HepG2 (cell line): ENCODE results near the gene SEC14L1. TPM values are rescaled to one million over a fixed set of nuclear protein-coding genes. Genes with fewer than 3 reads are reported as not detected.

Source experiments
- AKAP8 ChIP-seq: sonication (generic); formaldehyde crosslinking; IDR thresholded peaks from 2 replicates; pipeline ENCODE4 v1.5.1; 2020; ENCODE audit warnings: mild to moderate bottlenecking, missing genetic modification reagents
- BCL6 ChIP-seq: IDR thresholded peaks from 2 replicates; pipeline ENCODE4 v1.6.1; 2016; ENCODE audit warnings: missing genetic modification reagents, missing compliant biosample characterization
- CEBPG ChIP-seq: IDR thresholded peaks from 2 replicates; pipeline ENCODE4 v1.6.1; 2016
- CHD4 ChIP-seq: fragments of 200-600 bp; sonication (generic); IDR thresholded peaks from 2 replicates; pipeline ENCODE4 v1.7.0; 2017; ENCODE audit warnings: mild to moderate bottlenecking, low read length, borderline replicate concordance
- EP300 ChIP-seq, 3 experiments: sonication (generic) in 1 of 3; formaldehyde crosslinking in 1 of 3; IDR thresholded peaks; 2 replicates each; pipeline versions ENCODE4 v1.5.1 to v1.6.1; 2011 to 2020; ENCODE audit warnings: low read depth in 2 of 3, low read length in 2 of 3, borderline replicate concordance in 1 of 3, improper control_type of control experiment in 1 of 3, mild to moderate bottlenecking in 1 of 3, missing genetic modification reagents in 1 of 3, moderate library complexity in 1 of 3
- FOXA3 ChIP-seq: IDR thresholded peaks from 2 replicates; pipeline ENCODE4 v1.6.1; 2016; ENCODE audit warnings: missing genetic modification reagents, missing compliant biosample characterization
- FOXC1 ChIP-seq: sonication (generic); formaldehyde crosslinking; IDR thresholded peaks from 2 replicates; pipeline ENCODE4 v1.8.0; 2022; ENCODE audit warnings: mild to moderate bottlenecking, missing genetic modification reagents, borderline replicate concordance
- GFI1 ChIP-seq: sonication (generic); formaldehyde crosslinking; IDR thresholded peaks from 2 replicates; pipeline ENCODE4 v1.5.0; 2020; ENCODE audit warnings: missing genetic modification reagents, mild to moderate bottlenecking, borderline replicate concordance
- GZF1 ChIP-seq: sonication (generic); formaldehyde crosslinking; IDR thresholded peaks from 2 replicates; pipeline ENCODE4 v1.5.1; 2020; ENCODE audit warnings: mild to moderate bottlenecking, missing genetic modification reagents
- HNF4G ChIP-seq, 2 experiments: sonication (generic) in 1 of 2; formaldehyde crosslinking in 1 of 2; IDR thresholded peaks; 2 replicates each; pipeline versions ENCODE4 v1.4.0 to v1.6.1; 2011 to 2020; ENCODE audit warnings: borderline replicate concordance in 2 of 2, low read depth in 2 of 2, mild to moderate bottlenecking in 2 of 2, low read length in 1 of 2, missing genetic modification reagents in 1 of 2, moderate library complexity in 1 of 2
- LRRFIP1 ChIP-seq: sonication (generic); formaldehyde crosslinking; conservative IDR thresholded peaks from 2 replicates; pipeline ENCODE4 v1.4.0; 2020; ENCODE audit warnings: missing genetic modification reagents
- MAFG ChIP-seq: sonication (generic); formaldehyde crosslinking; IDR thresholded peaks from 2 replicates; pipeline ENCODE4 v1.5.1; 2020; ENCODE audit warnings: mild to moderate bottlenecking, missing genetic modification reagents
- NR2F2 ChIP-seq: IDR thresholded peaks from 2 replicates; pipeline ENCODE4 v1.6.1; 2012; ENCODE audit warnings: low read depth, inconsistent platforms, borderline replicate concordance
- NR2F6 ChIP-seq, 2 experiments: IDR thresholded peaks; 2 replicates each; pipeline ENCODE4 v1.6.1; 2016; ENCODE audit warnings: antibody characterized with exemption in 1 of 2, mild to moderate bottlenecking in 1 of 2
- PHF21A ChIP-seq: sonication (generic); formaldehyde crosslinking; IDR thresholded peaks from 2 replicates; pipeline ENCODE4 v1.5.0; 2020; ENCODE audit warnings: mild to moderate bottlenecking, missing genetic modification reagents
- RARA ChIP-seq: IDR thresholded peaks from 2 replicates; pipeline ENCODE4 v1.6.1; 2016; ENCODE audit warnings: missing genetic modification reagents, missing compliant biosample characterization
- RBAK ChIP-seq: sonication (generic); formaldehyde crosslinking; IDR thresholded peaks from 2 replicates; pipeline ENCODE4 v1.5.1; 2020; ENCODE audit warnings: mild to moderate bottlenecking, missing genetic modification reagents
- RCOR2 ChIP-seq: IDR thresholded peaks from 2 replicates; pipeline ENCODE4 v1.6.1; 2016; ENCODE audit warnings: missing biosample characterization, missing genetic modification reagents
- SAP130 ChIP-seq: IDR thresholded peaks from 2 replicates; pipeline ENCODE4 v1.6.1; 2016; ENCODE audit warnings: low read depth
- SOX6 ChIP-seq, 2 experiments: fragments of 450-650 bp in 1 of 2; sonication (generic) in 1 of 2; formaldehyde crosslinking in 1 of 2; IDR thresholded peaks; 2 replicates each; pipeline versions ENCODE4 v1.4.0 to v1.6.1; 2017 to 2020; ENCODE audit warnings: antibody characterized with exemption in 1 of 2, mild to moderate bottlenecking in 1 of 2, missing genetic modification reagents in 1 of 2
- TARDBP ChIP-seq: sonication (generic); formaldehyde crosslinking; IDR thresholded peaks from 2 replicates; pipeline ENCODE4 v1.8.0; 2022; ENCODE audit warnings: mild to moderate bottlenecking, missing genetic modification reagents
- TBX2 ChIP-seq: sonication (generic); formaldehyde crosslinking; IDR thresholded peaks from 2 replicates; pipeline ENCODE4 v1.5.0; 2020; ENCODE audit warnings: missing genetic modification reagents, mild to moderate bottlenecking, borderline replicate concordance
- ZEB1 ChIP-seq: IDR thresholded peaks from 2 replicates; pipeline ENCODE4 v1.6.1; 2012; ENCODE audit warnings: mild to moderate bottlenecking, low read depth, inconsistent platforms; ENCODE audit not compliant: insufficient replicate concordance
- ZNF264 ChIP-seq: sonication (generic); formaldehyde crosslinking; IDR thresholded peaks from 2 replicates; pipeline ENCODE4 v1.4.0; 2020; ENCODE audit warnings: missing genetic modification reagents
- ZNF460 ChIP-seq: sonication (generic); formaldehyde crosslinking; IDR thresholded peaks from 2 replicates; pipeline ENCODE4 v1.5.1; 2020; ENCODE audit warnings: missing genetic modification reagents, mild to moderate bottlenecking, borderline replicate concordance
- ZNF761 ChIP-seq: sonication (generic); formaldehyde crosslinking; conservative IDR thresholded peaks from 2 replicates; pipeline ENCODE4 v1.4.0; 2020; ENCODE audit warnings: mild to moderate bottlenecking, missing genetic modification reagents
- polyA plus RNA-seq, 8 experiments: library from polyadenylated mRNA; depleted of rRNA in 3 of 8; stranded (reverse) in 7 of 8; unstranded in 1 of 8; fragments of >200 nt; fragmentation: Illumina TruSeq in 4 of 8; extraction: Trizol in 4 of 8; gene quantifications; 2 replicates each; pipeline versions ENCODE4 v1.2.1 to v1.2.3, GENCODE V29; 2011 to 2016; ENCODE audit warnings: low read depth in 4 of 8, missing spikeins in 1 of 8, mixed read lengths in 1 of 8; ENCODE audit not compliant: insufficient read depth in 1 of 8
- total RNA-seq, 5 experiments: library from RNA; depleted of rRNA; stranded (reverse); fragments of >200 nt; fragmentation: Illumina TruSeq; extraction: Trizol; gene quantifications; 2 replicates each; pipeline ENCODE4 v1.2.3, GENCODE V29; 2016; ENCODE audit warnings: low read depth in 1 of 5
- TF ChIP-seq, protein P1 (sequence below): IDR thresholded peaks from 2 replicates; pipeline ENCODE4 v1.6.1; 2016; ENCODE audit warnings: mild to moderate bottlenecking

Gene SEC14L1
- total and polyA plus RNA-seq, 2 of the 13 experiments (the other 11 are each of a cell fraction or from before 2014, with no cell fraction given): 26.3 to 43.9 TPM

DNA sequence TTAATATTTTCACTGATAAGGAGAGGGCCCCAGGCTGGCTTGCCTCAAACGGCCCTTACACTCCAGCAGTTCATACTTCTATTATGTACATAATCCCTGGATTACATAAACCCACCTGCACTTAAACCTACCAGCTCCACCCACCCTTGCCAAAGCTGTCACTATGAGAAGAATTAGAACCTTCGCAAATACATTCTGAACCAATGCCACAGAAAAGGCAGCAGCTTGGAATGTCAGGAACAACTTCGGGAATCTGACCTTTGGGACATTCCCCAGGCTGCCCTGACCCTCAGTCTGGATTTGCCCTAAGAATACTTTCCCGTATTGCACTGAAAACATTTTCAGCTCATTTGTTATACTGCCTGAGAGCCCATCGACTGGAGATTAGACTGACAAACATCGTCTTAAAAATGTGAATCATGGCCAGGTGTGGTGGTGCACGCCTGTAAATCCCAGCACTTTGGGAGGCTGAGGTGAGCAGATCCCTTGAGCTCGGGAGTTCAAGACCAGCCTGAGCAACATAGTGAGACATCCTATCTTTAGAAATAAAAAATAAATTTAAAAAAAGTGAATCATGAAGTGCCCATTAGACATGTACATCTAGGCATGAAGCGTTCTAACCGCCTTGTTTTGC, 21.0 kb upstream of the SEC14L1 start (continued):
- TF ChIP-seq, protein P1, sequence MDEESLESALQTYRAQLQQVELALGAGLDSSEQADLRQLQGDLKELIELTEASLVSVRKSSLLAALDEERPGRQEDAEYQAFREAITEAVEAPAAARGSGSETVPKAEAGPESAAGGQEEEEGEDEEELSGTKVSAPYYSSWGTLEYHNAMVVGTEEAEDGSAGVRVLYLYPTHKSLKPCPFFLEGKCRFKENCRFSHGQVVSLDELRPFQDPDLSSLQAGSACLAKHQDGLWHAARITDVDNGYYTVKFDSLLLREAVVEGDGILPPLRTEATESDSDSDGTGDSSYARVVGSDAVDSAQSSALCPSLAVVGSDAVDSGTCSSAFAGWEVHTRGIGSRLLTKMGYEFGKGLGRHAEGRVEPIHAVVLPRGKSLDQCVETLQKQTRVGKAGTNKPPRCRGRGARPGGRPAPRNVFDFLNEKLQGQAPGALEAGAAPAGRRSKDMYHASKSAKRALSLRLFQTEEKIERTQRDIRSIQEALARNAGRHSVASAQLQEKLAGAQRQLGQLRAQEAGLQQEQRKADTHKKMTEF: 0 out of 2 replicates have a peak, but pooled peaks have one; percentile 28
- TF ChIP-seq FOXA3 (CRISPR knock-in tag): peak; percentile 25; the same call in 1 of the 2 replicates
- peak in 1 of 2 experiments; percentile 59; a peak in 2 of 4 replicates for TF ChIP-seq EP300 (IDR thresholded peaks at IDR 0.05; ENCODE audit: low read depth in 2 of 2, low read length in 2 of 2)
- TF ChIP-seq EP300 (CRISPR knock-in tag; IDR thresholded peaks at IDR 0.05; ENCODE audit: borderline replicate concordance): peak; percentile 37; the same call in 1 of the 2 replicates
- peak; percentile 49; the same call in 1 of the 2 replicates for TF ChIP-seq RCOR2 (CRISPR knock-in tag)
- TF ChIP-seq BCL6 (CRISPR knock-in tag): peak; percentile 87
- TF ChIP-seq LRRFIP1 (CRISPR knock-in tag): no peak
- TF ChIP-seq SAP130: peak; percentile 45
- TF ChIP-seq FOXC1 (CRISPR knock-in tag): no peak
- TF ChIP-seq ZEB1: peak; percentile 81
- TF ChIP-seq GFI1: peak; percentile 61; the same call in 1 of the 2 replicates
- TF ChIP-seq ZNF761 (CRISPR knock-in tag): 0 out of 2 replicates have a peak, but pooled peaks have one; percentile 57
- TF ChIP-seq HNF4G (IDR thresholded peaks at IDR 0.05; ENCODE audit: borderline replicate concordance, low read depth, low read length): peak; percentile 81; the same call in 1 of the 2 replicates
- TF ChIP-seq HNF4G (CRISPR knock-in tag; IDR thresholded peaks at IDR 0.05; ENCODE audit: borderline replicate concordance, low read depth): no peak
- peak; percentile 56 for TF ChIP-seq CEBPG (CRISPR knock-in tag)
- peak; percentile 49; the same call in 1 of the 2 replicates for TF ChIP-seq TARDBP (CRISPR knock-in tag)
- TF ChIP-seq MAFG (CRISPR knock-in tag): no peak
- TF ChIP-seq PHF21A (CRISPR knock-in tag): peak; percentile 60; the same call in 1 of the 2 replicates
- TF ChIP-seq TBX2 (CRISPR knock-in tag): peak; percentile 29; the same call in 1 of the 2 replicates
- TF ChIP-seq RARA (CRISPR knock-in tag): peak; percentile 76
- peak; percentile 97 for TF ChIP-seq ZNF460 (CRISPR knock-in tag)
- TF ChIP-seq GZF1: peak; percentile 95
- no peak for TF ChIP-seq ZNF264 (CRISPR knock-in tag)
- 0 out of 2 replicates have a peak, but pooled peaks have one; percentile 43 for TF ChIP-seq AKAP8 (CRISPR knock-in tag)
- TF ChIP-seq NR2F2: peak; percentile 68; the same call in 1 of the 2 replicates
- no peak for TF ChIP-seq SOX6 (IDR thresholded peaks at IDR 0.05)
- TF ChIP-seq SOX6 (CRISPR knock-in tag; IDR thresholded peaks at IDR 0.05): peak; percentile 47
- peak; percentile 79; the same call in 1 of the 2 replicates for TF ChIP-seq NR2F6 (IDR thresholded peaks at IDR 0.05)
- peak; percentile 88 for TF ChIP-seq NR2F6 (CRISPR knock-in tag; IDR thresholded peaks at IDR 0.05)
- 0 out of 2 replicates have a peak, but pooled peaks have one; percentile 50 for TF ChIP-seq CHD4
- no peak for TF ChIP-seq RBAK (CRISPR knock-in tag)
